SHP77 (cell line): ENCODE results near the gene GCHFR.

ENCODE experiments used
- DNase-seq, 2 experiments: peaks; one replicate each; lab custom pipeline; 2025; lab: John Stamatoyannopoulos, UW

The GCHFR gene

GRCh38 chr15:40775740-40776536 is 12.1 kb downstream of the GCHFR start:
- no peak for DNase-seq

DNA sequence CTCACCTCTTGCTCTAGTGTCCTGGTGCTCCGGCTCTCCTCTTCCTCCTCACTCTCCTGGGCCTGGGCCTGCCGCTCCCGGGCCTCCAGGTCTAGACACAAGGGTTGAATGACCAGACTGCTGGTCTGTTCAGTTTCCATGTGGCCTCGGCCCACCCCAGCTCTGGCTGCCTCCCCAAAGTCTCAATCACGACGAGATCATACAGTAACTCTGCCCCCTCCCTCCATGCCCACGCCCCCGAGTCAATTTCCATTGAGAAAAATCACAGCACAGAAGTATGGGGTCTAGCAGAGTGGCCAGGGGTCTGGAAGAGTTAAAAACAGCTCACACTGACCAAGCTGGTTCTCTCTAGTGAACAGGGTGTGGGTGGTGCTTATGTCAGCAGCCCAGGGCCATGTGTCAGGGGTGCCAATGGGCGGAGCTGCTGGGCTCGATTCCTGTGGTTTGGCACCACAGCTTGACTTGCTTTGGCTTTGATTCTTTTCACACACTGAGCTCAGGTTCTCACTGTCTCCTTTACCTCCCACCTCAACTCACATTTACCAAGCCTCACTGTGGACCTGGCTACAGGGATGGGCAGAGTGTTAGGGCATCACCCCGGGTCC is 12.8 kb downstream of the GCHFR start:
- no peak for DNase-seq

DNA sequence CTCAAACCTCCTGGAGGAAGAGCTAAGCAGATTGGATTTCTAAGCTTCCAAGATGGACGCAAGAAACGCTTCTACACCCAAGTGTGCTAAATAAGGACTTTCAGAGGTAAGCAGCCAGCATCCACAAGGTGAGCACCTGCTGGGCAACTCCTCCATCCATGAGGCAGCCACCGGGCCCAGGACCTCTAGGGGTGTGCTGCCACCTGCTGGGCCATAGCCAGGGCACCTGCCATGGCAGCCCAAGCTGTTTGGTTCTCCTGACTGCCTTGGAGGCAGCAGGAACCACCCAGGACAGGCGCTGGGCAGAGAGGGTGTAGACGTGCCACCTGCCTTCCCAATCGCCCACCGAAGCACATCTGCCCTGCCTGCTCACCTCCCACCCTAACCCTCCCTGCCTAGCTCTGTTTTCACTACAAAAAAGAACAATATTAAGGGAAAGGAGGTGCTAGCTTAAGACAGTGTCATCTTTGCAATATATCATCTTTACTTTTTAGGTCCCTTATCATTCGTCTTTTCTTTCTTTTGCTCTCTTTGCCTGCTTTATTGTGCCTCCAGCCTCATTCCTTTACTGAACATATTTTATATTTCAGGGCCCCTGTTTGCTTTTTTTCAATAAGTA is 18.9 kb downstream of the GCHFR start:
- peak; percentile 70 to 73 for DNase-seq

DNA sequence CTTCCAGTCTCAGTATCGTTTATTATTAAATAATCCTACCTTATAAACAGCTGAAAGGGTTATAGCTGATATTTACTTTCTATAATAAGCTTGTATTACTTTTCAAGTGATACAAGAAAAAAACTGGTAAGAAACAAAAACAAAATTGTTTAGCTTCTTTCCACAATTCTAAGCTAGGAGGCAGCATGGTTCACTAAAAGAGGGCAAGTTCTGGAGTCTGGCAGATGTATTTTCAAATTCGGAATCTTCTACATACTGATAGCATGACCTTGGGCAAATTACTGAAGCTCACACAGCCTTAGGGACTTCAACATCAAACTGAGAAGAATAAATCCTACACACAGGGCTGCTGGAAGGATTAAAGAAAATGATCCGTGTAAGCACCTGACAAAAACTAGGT is 21.3 kb downstream of the GCHFR start:
- DNase-seq = no peak

GRCh38 chr15:40785814-40786213 is 21.9 kb downstream of the GCHFR start:
- DNase-seq = no peak

DNA sequence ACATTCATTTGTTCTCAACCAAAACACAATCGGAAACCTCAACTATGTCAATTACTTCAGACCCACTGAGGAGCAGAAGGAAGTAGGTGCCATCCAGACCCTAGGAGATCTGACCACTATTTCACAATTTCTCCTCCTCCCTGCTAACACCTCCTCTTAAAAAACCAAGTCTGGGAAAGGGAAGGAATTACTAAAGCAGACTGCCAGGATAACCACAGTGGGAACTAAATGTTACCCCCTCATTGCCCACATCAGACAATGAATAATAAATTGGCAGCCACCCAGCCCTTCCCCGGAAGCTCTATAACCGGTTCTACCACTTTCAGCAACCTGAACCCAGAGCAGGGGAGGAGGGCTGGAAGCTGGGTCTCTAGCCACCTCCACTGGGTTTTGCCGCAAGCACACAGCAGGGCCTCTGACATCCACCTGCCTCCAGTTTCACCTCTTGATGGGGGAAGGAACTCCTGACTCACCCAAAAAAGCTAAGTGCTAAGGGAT is 23.5 kb downstream of the GCHFR start:
- peak in 1 of 2 experiments; percentile 31 for DNase-seq

DNA sequence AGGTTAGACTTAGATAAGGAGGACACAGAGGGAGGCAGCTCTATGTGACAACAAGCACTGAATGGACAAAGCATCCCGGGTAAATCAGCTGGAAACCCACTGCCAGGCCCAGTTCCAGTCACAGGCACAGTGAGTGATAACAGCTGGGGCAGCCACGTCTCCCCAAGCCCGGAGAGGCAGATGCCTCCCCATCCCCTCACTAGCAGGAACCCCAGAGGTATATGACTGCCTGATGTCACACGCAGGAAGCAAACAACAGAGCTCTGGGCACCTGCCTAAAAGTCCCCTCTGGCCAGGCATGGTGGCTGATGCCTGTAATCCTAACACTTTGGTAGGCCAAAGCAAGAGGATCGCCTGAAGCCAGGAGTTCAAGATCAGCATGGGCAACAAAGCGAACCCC is 24.1 kb downstream of the GCHFR start:
- no peak for DNase-seq

DNA sequence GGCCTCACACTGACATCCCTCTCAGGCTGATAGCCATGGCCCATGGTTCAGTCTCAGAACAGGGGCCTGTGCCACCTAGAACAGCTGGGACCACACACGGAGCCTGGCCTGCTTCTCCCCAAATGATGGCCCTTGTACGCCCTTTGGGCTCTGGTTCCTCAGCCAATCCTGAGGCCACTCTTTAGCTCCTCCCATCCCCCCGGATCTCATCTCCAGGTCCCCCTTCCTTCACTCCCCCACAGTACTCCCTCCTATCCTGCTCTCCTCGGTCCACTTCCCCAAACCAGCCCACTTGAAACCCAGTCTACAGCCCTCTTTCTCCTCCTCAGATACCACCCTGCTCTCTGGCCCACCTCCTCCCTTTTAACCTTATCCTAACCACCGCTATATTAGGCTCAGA is 25.3 kb downstream of the GCHFR start:
- DNase-seq = no peak

- DNase-seq = no peak
These were observed 26.1 kb downstream of the GCHFR start for GRCh38 chr15:40789999-40790398.

- no peak for DNase-seq
These were observed 26.9 kb downstream of the GCHFR start for GRCh38 chr15:40790718-40791117.

- no peak for DNase-seq
These were observed 28.5 kb downstream of the GCHFR start for GRCh38 chr15:40792394-40792793.

DNA sequence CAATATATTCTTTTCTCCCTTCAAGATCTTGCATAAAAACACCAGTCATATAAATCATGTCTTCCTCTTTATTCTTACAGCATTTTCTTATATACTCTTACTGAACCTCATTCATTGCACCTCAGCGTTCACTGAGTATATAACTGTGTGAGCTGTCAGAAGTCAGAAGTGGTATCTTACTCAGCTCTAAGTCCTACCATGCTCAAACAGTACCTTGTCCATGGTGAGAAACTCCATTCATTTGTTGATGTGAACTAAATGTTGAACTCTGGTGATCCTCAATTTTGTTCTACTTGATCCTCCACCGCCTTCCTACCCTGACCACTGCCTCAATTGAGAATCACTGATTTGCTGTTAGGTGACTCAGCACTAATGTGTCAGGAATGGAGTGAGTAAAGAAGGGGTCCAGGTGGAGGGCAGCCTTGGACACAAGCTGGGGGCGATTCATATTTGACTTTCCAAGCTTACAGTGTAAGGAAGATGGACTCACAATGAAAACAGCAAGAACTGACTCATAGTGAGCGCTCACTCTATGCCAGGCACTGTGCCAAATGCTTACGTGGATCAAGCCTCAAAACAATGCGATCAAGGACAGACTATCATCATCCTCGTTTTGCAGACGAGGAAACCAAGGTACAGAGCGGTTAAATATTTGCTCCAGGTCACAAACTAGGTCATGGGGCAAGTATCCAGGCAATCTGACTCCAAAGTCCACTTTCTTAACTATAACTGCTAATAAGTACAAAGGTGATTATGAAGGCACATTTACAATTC is 29.5 kb downstream of the GCHFR start:
- DNase-seq = peak; percentile 48 to 52

GRCh38 chr15:40796041-40796440 is 32.2 kb downstream of the GCHFR start:
- DNase-seq = no peak

- DNase-seq = no peak
These were observed 32.6 kb downstream of the GCHFR start for GRCh38 chr15:40796512-40796911.

- DNase-seq = no peak
These were observed 35.7 kb downstream of the GCHFR start for GRCh38 chr15:40799523-40799922.

DNA sequence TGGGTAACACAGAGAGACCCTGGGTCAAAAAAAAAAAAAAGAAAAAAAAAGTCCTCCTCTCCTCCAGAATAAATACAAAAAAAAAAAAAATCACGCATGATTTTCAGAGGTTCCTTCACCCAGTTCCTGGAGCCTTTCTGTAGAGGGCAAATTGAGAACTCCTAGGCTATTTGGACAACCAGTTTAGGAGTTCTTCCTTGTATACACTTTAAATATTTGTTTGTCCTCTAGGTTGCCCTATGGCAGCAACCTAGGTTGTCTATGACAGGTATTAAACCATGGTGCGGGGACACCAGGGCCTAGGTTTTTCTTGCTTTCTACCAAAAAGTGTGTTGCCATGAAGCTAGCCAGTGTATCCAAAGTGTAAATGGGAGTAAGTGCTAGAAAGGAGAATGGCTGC is 39.2 kb downstream of the GCHFR start:
- DNase-seq = no peak

GRCh38 chr15:40803688-40804087 is 39.8 kb downstream of the GCHFR start:
- no peak for DNase-seq

DNA sequence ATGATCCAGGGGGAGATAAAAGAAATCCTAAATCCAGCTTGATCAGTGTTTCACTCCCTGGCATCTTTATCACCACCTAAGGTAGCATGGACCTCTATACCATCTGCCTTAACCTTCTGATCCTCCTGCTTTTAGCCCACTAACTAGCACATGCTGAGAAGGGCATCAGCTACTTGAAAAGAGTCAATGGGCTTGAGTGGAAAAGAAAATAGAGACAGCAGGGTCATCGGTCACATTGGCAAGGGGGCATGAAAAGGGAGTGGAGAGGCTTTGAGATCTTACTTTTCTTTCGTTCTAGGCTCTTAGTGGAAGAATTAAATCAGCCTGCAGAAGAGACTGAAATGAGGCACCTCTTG is 42.8 kb downstream of the GCHFR start:
- peak in 1 of 2 experiments; percentile 59 for DNase-seq

GRCh38 chr15:40807028-40807887 is 43.4 kb downstream of the GCHFR start, which contains the start of the genes DNAJC17 and ZFYVE19:
Gene DNAJC17 (minus strand): TSS chr15:40807473. CDS start chr15:40807446, 27 bp downstream.
Gene ZFYVE19 (plus strand): TSS chr15:40807089. CDS start chr15:40807590, 501 bp downstream.
- DNase-seq = peak; percentile 97 to 98

DNA sequence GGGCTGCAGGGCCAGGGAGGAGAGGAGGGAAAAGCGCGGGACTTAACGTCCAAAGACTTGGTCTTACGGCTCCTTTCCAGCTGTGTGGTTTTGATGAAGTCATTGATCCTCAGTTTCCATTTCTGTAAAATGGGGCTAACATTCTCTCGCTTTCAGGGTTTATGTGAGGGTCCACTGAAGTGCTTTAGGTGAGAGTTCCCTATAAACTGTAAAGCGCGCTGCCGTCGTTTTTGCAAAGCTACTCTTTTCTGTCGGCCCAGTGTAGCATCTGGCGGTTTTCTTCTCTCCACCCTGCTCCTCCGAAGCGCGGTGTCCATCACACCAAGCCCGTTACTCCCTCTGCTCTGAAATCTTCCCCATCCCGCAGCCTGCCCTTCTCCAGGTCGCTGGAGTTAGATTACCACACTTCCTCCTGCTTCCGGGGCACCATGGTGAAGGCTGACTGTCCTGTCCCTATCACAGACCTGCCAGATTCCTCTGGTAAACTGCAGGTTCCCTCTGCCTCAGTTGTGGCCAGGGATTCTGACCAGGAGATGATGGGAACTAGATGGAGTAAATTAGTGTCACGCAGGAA is 44.1 kb downstream of the GCHFR start:
- DNase-seq = no peak
